AG04450 (cell line): ENCODE data around the gene SCART1. TPM values are rescaled to one million over a fixed set of nuclear protein-coding genes. Genes with fewer than 3 reads are reported as not detected.

ENCODE experiments used
- CTCF ChIA-PET: fragments of 300-600, 350-600 bp; formaldehyde crosslinking; extraction: SDS; loops from one replicate; lab custom pipeline; 2022; ENCODE audit warnings: antibody characterized with exemption, inconsistent platforms; lab: Charles Lee
- POLR2A ChIA-PET: fragments of 350-600 bp; formaldehyde crosslinking; extraction: SDS; loops from one replicate; lab custom pipeline; 2021; ENCODE audit warnings: antibody characterized with exemption, inconsistent platforms; lab: Yijun Ruan, JAX
- DNase-seq: peaks from one replicate; pipeline ENCODE4 v3.0.0-alpha.2; 2011; ENCODE audit warnings: low read depth, low spot score
- H3K27ac ChIP-seq: one replicate; pipeline ENCODE4 v1.5.1; 2012; ENCODE audit warnings: low read depth, low read length, control low read depth
- H3K27me3 ChIP-seq: one replicate; pipeline ENCODE4 v1.6.0; 2012; ENCODE audit warnings: low read length; ENCODE audit not compliant: control insufficient read depth, insufficient read depth
- H3K4me3 ChIP-seq: 2 replicates; pipeline ENCODE4 v1.5.1; 2011; ENCODE audit warnings: mild to moderate bottlenecking, low read depth, low read length, control low read depth
- H3K9me3 ChIP-seq: 2 replicates; pipeline ENCODE4 v1.5.1; 2012; ENCODE audit warnings: low read length; ENCODE audit not compliant: control insufficient read depth, insufficient read depth
- CTCF ChIP-seq: IDR thresholded peaks from 2 replicates; pipeline ENCODE4 v1.5.1; 2011; ENCODE audit warnings: low read depth, low read length, control low read depth, inconsistent platforms
- polyA plus RNA-seq: library from polyadenylated mRNA; depleted of rRNA; stranded (reverse); fragments of >200 nt; gene quantifications from 2 replicates; pipeline ENCODE4 v1.2.3, GENCODE V29; 2011

SCART1 gene
- polyA plus RNA-seq, 1 experiment: 0.67 TPM

- CTCF ChIA-PET: no interaction called here
- H3K4me3 ChIP-seq: no peak overlapping the region
- H3K27me3 ChIP-seq: no peaks in the 10 kb centered on the region
- no peak for DNase-seq
- TF ChIP-seq CTCF: no peak
- no peak overlapping the region for H3K27ac ChIP-seq
- POLR2A ChIA-PET: interaction anchor here (0.6 kb wide), 1 partner anchor 16 kb away, joined by 5 read pairs; no protein-coding TSS in a partner anchor
- peaks cover 4% of the 10 kb centered on the region; the same call in 1 of the 2 replicates for H3K9me3 ChIP-seq
Observed at GRCh38 chr10:133420028-133420427, 33.7 kb upstream of the SCART1 start.

- CTCF ChIA-PET: no interaction called here
- Histone ChIP-seq H3K27me3 (no peaks in the 10 kb centered on the region), H3K27ac (no peak overlapping the region), H3K9me3 (peaks cover 2% of the 10 kb centered on the region; the same call in 1 of the 2 replicates), H3K4me3 (no peak overlapping the region)
- DNase-seq: no peak
- POLR2A ChIA-PET: no interaction called here
- no peak for TF ChIP-seq CTCF
Observed at GRCh38 chr10:133420579-133420978, 33.2 kb upstream of the SCART1 start.

GRCh38 chr10:133421336-133422222 lies 32.2 kb upstream of the SCART1 start:
- TF ChIP-seq CTCF: no peak
- POLR2A ChIA-PET: no interaction called here
- DNase-seq: no peak
- H3K9me3 ChIP-seq: no peaks in the 10 kb centered on the region; the same call in 1 of the 2 replicates
- no peaks in the 10 kb centered on the region for H3K27me3 ChIP-seq
- no peak overlapping the region for H3K4me3 ChIP-seq
- CTCF ChIA-PET: no interaction called here
- H3K27ac ChIP-seq: no peak overlapping the region

- Histone ChIP-seq H3K4me3 (no peak overlapping the region), H3K27ac (no peak overlapping the region), H3K27me3 (no peaks in the 10 kb centered on the region), H3K9me3 (no peaks in the 10 kb centered on the region; the same call in 1 of the 2 replicates)
- DNase-seq: no peak
- ChIA-PET POLR2A (no interaction called here), CTCF (no interaction called here)
- no peak for TF ChIP-seq CTCF
Observed at GRCh38 chr10:133422223-133422806, 31.4 kb upstream of the SCART1 start.
